Panc1 (cell line): ENCODE measurements around the gene SCN9A.

Source experiments
- TCF7L2 ChIP-seq: IDR thresholded peaks from 2 replicates; pipeline ENCODE4 v1.6.1; 2011; ENCODE audit warnings: mild to moderate bottlenecking, low read depth, low read length, inconsistent platforms
- TF ChIP-seq, protein P1 (sequence below): fragments of 450-650 bp; IDR thresholded peaks from 2 replicates; pipeline ENCODE4 v1.5.1; 2017; ENCODE audit warnings: mild to moderate bottlenecking

DNA sequence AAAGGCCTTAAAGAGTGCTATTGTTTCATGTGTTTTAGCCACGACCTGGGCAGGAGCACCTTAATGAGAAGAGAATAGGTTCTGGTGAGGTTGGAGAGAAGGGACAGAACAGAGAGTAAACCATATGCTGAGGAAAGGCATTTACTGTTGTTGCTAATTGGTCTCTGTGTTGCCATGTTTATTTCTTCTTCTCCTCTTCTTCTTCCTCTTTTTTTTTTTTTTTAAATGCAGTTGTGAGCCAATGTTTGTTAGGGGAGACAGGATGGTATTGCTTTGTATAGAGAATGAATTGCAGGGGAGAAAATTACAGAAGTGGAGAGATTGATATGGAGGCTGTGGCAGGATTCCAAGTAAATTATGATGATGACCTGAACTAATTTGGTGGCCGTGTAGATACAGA is 2.6 kb downstream of the SCN9A start:
- TF ChIP-seq, protein P1, sequence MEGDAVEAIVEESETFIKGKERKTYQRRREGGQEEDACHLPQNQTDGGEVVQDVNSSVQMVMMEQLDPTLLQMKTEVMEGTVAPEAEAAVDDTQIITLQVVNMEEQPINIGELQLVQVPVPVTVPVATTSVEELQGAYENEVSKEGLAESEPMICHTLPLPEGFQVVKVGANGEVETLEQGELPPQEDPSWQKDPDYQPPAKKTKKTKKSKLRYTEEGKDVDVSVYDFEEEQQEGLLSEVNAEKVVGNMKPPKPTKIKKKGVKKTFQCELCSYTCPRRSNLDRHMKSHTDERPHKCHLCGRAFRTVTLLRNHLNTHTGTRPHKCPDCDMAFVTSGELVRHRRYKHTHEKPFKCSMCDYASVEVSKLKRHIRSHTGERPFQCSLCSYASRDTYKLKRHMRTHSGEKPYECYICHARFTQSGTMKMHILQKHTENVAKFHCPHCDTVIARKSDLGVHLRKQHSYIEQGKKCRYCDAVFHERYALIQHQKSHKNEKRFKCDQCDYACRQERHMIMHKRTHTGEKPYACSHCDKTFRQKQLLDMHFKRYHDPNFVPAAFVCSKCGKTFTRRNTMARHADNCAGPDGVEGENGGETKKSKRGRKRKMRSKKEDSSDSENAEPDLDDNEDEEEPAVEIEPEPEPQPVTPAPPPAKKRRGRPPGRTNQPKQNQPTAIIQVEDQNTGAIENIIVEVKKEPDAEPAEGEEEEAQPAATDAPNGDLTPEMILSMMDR: no peak
- TF ChIP-seq TCF7L2: no peak
